ENCODE results near the gene USP28. TPM values are rescaled to one million over a fixed set of nuclear protein-coding genes. Genes with fewer than 3 reads are reported as not detected.
A peak's percentile ranks its signal among the peaks of the same experiment; 100 is the strongest.

USP28 gene
- total RNA-seq, 1 donor from 2014 or later, result 12.3 TPM

- no peak for TF ChIP-seq POLR2A (IDR thresholded peaks at IDR 0.05)
- TF ChIP-seq POLR2AphosphoS5 (IDR thresholded peaks at IDR 0.05; ENCODE audit: insufficient read depth in 1 of 2, low read depth in 1 of 2), result no peak
- H3K9me3 ChIP-seq, result no peaks in the 10 kb centered on the region
- intact Hi-C loops (cut with DNase I), result no loop called here
Observed at GRCh38 chr11:113782134-113782533, 93.2 kb downstream of the USP28 start.

GRCh38 chr11:113781682-113782081, 93.7 kb downstream of the USP28 start:
- Histone ChIP-seq H3K9me3 (no peaks in the 10 kb centered on the region), H3K36me3 (no peaks in the 10 kb centered on the region), H3K27me3 (no peaks in the 10 kb centered on the region), H3K27ac (no peak overlapping the region), H3K4me1 (no peaks in the 10 kb centered on the region), H3K4me3 (no peak overlapping the region)
- TF ChIP-seq CTCF (IDR thresholded peaks at IDR 0.05) (no peak), POLR2A (IDR thresholded peaks at IDR 0.05) (no peak), POLR2AphosphoS5 (IDR thresholded peaks at IDR 0.05; ENCODE audit: insufficient read depth in 1 of 2, low read depth in 1 of 2) (no peak)
- intact Hi-C loops (cut with DNase I), result no loop called here
- no peak for DNase-seq (ENCODE audit: extremely low spot score in 2 of 2)

More at GRCh38 chr11:113782134-113782533, 93.2 kb downstream of the USP28 start:
- H3K27ac ChIP-seq, result no peak overlapping the region
- H3K4me3 ChIP-seq, result no peak overlapping the region
- no peaks in the 10 kb centered on the region for H3K36me3 ChIP-seq
- H3K4me1 ChIP-seq, result no peaks in the 10 kb centered on the region
- H3K27me3 ChIP-seq, result no peaks in the 10 kb centered on the region
- DNase-seq (ENCODE audit: extremely low spot score in 2 of 2), result no peak

DNA sequence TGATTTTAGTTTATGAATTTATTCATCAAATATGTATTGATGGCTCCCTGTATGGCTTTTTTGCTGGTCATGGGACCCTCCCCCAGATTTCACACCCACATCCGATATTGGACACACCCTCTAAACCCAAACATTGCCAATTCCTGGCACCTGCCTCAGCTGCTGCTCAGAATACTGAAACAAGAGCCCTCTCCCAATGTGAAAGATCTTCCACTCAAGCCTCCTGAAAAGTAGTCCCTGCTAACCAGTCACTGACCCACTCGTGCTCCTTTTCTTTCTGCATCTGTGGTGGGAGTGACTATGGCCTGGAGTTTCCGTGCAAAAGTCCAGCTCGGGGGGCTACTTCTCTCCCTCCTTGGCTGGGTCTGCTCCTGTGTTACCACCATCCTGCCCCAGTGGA, 95.9 kb downstream of the USP28 start, which contains the start of gene CLDN25:
Gene CLDN25 (plus strand): TSS at position 301 of the 400 bp plus-strand sequence. CDS start 0 bp downstream, at position 301.
- no peaks in the 10 kb centered on the region for H3K36me3 ChIP-seq
- no peak for TF ChIP-seq CTCF (IDR thresholded peaks at IDR 0.05)
- TF ChIP-seq POLR2AphosphoS5 (IDR thresholded peaks at IDR 0.05; ENCODE audit: insufficient read depth in 1 of 2, low read depth in 1 of 2), result no peak
- TF ChIP-seq POLR2A (IDR thresholded peaks at IDR 0.05), result no peak
- intact Hi-C loops (cut with DNase I), result no loop called here
- H3K4me3 ChIP-seq, result no peak within 1 kb of the TSS
- no peaks in the 10 kb centered on the region for H3K27me3 ChIP-seq
- H3K9me3 ChIP-seq, result no peaks in the 10 kb centered on the region
- no peak within 1 kb of the TSS for H3K27ac ChIP-seq
- no peaks in the 10 kb centered on the region for H3K4me1 ChIP-seq
- no peak for DNase-seq (ENCODE audit: extremely low spot score in 2 of 2)

GRCh38 chr11:113778111-113778910, 97.1 kb downstream of the USP28 start:
- peaks cover 5% of the 10 kb centered on the region for H3K4me1 ChIP-seq
- peak overlapping the region in 1 of 2 donors; percentile 13 for H3K4me3 ChIP-seq
- H3K27me3 ChIP-seq, result no peaks in the 10 kb centered on the region
- H3K9me3 ChIP-seq, result no peaks in the 10 kb centered on the region
- peak overlapping the region; percentile 67 for H3K27ac ChIP-seq
- no peaks in the 10 kb centered on the region for H3K36me3 ChIP-seq
- TF ChIP-seq POLR2AphosphoS5 (IDR thresholded peaks at IDR 0.05; ENCODE audit: insufficient read depth in 1 of 2, low read depth in 1 of 2) (peak in 1 of 2 donors; percentile 80), CTCF (IDR thresholded peaks at IDR 0.05) (no peak)
- no peak for DNase-seq (ENCODE audit: extremely low spot score in 2 of 2)
- intact Hi-C loops (cut with DNase I), result no loop called here

GRCh38 chr11:113774174-113774503, 101.2 kb downstream of the USP28 start:
- Histone ChIP-seq H3K27ac (peak overlapping the region; percentile 84), H3K9me3 (no peaks in the 10 kb centered on the region), H3K4me1 (peaks cover 20% of the 10 kb centered on the region), H3K4me3 (peak overlapping the region; percentile 70 to 76), H3K36me3 (peaks cover 0 to under 1% of the 10 kb centered on the region in 2 donors), H3K27me3 (no peaks in the 10 kb centered on the region)
- no peak for DNase-seq (ENCODE audit: extremely low spot score in 2 of 2)
- intact Hi-C loops (cut with DNase I), result no loop called here
- TF ChIP-seq POLR2AphosphoS5 (IDR thresholded peaks at IDR 0.05; ENCODE audit: insufficient read depth in 1 of 2, low read depth in 1 of 2) (no peak), CTCF (IDR thresholded peaks at IDR 0.05) (no peak), POLR2A (IDR thresholded peaks at IDR 0.05) (no peak)

Measured in vagina (tissue), 2 donors.